HG03097 (cell line): ENCODE results near the gene HMG20A.
"Not testable (repeated sequence)": the region's sequence is repeated elsewhere in the genome, so short reads cannot be mapped to it uniquely, and the experiment has no call there.

ENCODE experiments used
- ATAC-seq: cut with Tn5 transposase; IDR thresholded peaks from one replicate; pipeline ENCODE4 v1.9.1; 2021; ENCODE audit not compliant: unreplicated experiment, low FRiP score

HMG20A gene

GRCh38 chr15:77406173-77406759 lies 14.4 kb upstream of the HMG20A start:
- ATAC-seq = not testable (repeated sequence)

GRCh38 chr15:77406846-77407245 lies 13.8 kb upstream of the HMG20A start:
- ATAC-seq = no peak

- peak; percentile 51 for ATAC-seq
Measured at GRCh38 chr15:77409259-77410156, 11.2 kb upstream of the HMG20A start.

GRCh38 chr15:77410157-77410500 lies 10.6 kb upstream of the HMG20A start:
- ATAC-seq = not testable (repeated sequence)

DNA sequence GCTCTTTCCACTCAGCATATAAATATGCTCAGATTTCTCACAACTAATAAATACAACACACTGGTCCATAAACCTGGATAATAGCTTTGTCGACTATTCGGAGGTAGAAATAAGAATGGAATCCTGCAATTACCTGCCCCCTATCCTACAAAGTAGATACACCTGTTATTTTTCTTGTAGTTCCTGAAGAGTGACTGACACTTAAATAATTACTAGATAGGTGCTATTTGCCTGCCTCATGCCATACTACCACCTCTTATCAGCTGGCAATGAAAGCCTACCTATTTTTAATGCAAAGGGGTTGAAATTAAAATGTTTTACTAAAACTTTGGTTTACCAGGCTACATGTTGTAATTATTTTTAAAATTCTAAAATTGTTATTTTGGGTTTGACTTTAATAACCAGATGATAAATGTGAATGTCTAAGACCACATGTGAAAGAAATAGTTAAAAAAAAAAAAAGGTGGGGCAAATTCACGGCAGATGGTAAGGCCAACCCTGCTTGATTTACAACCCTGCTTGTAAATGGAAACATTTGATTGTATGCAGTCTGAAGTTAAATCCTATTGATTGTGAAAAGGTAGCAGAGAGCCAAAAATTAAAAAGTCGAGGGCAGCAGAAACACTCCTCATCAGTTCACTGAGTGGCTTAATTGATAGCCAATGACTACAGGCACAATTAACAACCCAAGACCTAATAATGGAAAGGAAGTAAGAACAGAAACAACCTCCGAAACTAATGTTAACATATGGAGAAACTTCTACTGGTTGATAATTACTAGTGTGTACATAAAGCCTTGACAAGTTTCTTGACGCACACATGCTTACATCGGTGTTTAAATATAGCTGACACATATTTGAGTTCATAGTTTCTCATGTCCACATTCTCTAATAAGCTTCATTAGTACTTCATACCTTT lies 9.7 kb upstream of the HMG20A start:
- ATAC-seq = no peak

- ATAC-seq = no peak
Measured at GRCh38 chr15:77411619-77411976, 9.1 kb upstream of the HMG20A start.

GRCh38 chr15:77412972-77413698 lies 7.6 kb upstream of the HMG20A start:
- ATAC-seq = no peak

- no peak for ATAC-seq
Measured at GRCh38 chr15:77413699-77414349, 6.9 kb upstream of the HMG20A start.

GRCh38 chr15:77414789-77415442 lies 5.8 kb upstream of the HMG20A start:
- ATAC-seq = no peak

GRCh38 chr15:77415450-77416147 lies 5.1 kb upstream of the HMG20A start:
- ATAC-seq = no peak

- no peak for ATAC-seq
Measured at GRCh38 chr15:77416148-77416455, 4.6 kb upstream of the HMG20A start.

GRCh38 chr15:77416954-77417353 lies 3.7 kb upstream of the HMG20A start:
- no peak for ATAC-seq

DNA sequence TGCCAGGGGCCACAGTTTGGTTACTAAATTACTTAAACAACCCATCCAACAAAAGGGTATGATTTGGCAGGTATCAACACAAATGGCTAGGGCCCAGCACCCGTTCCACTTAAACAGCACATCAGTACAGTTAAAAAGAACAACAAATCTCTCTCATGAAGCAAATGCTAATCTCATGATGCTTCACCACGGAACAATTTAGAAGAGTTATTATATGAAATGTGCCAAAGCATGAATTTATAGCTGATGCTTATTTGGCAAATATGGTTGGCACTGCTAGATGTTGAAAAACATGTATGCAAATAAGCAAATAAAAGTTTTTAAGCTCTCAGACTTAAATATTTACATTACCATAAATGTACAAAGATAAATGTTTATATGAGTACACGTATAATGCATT lies 3.1 kb upstream of the HMG20A start:
- ATAC-seq = no peak

- no peak for ATAC-seq
Measured at GRCh38 chr15:77418391-77418965, 2.2 kb upstream of the HMG20A start.

DNA sequence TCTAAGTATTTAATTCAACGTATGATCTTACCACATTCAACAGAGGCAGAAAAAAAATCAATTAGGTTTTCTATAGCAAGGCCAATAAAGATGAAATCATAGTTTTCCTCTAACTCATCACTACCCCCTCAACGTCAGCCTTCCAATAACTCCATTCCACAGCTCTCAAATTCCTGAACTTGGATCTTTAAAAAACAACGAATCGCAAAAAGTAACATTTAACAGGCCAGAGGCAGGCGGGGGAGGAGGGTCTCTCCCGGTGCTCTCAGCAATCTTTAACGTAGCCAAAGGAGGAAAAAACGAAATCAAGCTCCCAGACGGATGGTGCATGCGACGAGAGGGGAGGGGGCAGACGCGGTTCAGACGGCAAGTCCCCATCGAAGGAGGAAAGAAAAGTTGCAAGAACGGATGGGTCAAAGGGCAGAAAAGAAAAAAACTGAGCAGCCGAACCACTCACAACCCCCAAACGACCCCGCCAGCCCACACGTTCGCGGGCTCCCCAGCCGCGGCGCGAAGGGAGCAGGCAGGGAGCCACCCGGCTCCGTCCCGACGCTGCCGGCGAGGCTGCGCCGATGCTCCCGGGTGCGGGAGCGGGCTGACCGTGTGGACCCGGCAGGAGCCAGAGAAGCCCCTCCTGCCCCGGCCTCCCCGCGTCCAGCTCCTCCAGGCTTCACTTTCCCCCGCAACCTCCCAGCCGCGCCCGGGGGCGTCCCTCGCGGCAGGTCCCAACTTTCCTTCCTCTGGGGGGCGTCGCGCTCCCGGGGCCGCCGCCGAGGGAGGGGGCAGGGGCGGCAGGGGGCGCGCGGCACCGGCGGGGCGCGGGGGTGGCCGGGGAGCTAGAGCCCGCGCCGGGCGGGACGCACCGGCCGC lies 1.5 kb upstream of the HMG20A start:
- ATAC-seq = peak; percentile 27

DNA sequence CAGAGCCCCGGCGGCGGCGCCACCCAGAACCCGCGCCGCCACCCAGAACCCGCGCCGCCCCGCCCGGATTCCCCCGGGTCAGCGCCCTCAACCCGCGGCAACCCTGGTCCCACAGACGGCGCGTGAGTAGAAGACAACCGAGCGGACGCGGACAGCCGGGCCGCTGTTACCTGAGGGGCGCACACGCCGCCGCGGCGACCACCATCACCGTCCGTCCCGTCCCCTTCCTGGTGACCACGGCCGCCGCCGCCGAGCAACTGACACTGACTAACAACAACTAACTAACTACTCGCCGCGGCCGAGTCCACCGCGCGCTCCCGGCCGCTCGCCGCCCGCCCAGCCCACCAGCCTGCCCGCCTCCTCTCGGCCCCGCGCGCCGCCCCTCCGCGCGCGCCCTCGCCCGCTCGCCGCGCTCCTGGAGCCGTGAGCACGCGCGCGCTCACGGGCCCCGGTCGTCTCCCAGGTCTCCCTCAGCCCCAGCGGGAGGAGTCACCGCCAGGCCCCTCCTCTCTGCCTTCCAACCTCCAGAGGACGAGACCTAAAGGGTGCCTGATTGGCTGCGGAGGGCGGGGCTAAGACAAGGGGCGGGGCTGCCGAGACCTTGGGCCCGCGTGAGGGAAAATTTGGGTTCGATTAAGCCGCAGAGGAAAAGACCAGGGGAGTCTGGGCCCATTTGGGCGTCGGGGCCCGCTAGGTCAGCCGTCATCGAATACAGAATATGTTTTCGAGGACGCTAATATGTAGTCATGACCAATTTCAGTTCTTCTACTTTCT lies 665 bp upstream of the HMG20A start, which contains the start of gene PEAK1:
Gene PEAK1, minus strand, starts transcription at position 269 of the 774 bp plus-strand sequence. CDS start 238,178 bp downstream, outside the sequence.
- peak; percentile 85 for ATAC-seq

- no peak for ATAC-seq
Measured at GRCh38 chr15:77421370-77421700, 647 bp downstream of the HMG20A start.
